Sciatic nerve (tissue), 2 donors: ENCODE data around the gene EPB41L2. TPM values are rescaled to one million over a fixed set of nuclear protein-coding genes. Genes with fewer than 3 reads are reported as not detected.

Experiments
- ATAC-seq: fragments of 200-7000 bp; cut with Tn5 transposase; one replicate; pipeline ENCODE4 v1.9.1; 2020; ENCODE audit warnings: mild to moderate bottlenecking, moderate library complexity
- DNase-seq: peaks from one replicate; pipeline ENCODE4 v3.0.0-alpha.2; 2020; ENCODE audit warnings: low spot score
- intact Hi-C: fragments of 100-400 bp; cut with DNase I; formaldehyde crosslinking; loops from one replicate; pipeline ENCODE4 v1.14.2; 2022
- total RNA-seq: library from RNA; stranded (reverse); fragmentation: NEBNext Ultra II Directional; extraction: Animal tissue kit (Norgen Biotek cat#: 25700); gene quantifications from one replicate; pipeline ENCODE4 v1.2.1, GENCODE V29; 2021
- donor health status: DM: no; HTN: no; CAD: no.
- donor health status: DM: no; HTN: no; CAD: no.

EPB41L2 gene
- total RNA-seq, 1 donor from 2014 or later = 889 TPM

GRCh38 chr6:130906736-130907381 is 156.2 kb downstream of the EPB41L2 start:
- intact Hi-C loops = no loop called here
- ATAC-seq (peak; percentile 78), DNase-seq (no peak)

- DNase-seq (no peak), ATAC-seq (no peak)
- intact Hi-C loops = no loop called here
Observed at GRCh38 chr6:130903602-130904001, 159.4 kb downstream of the EPB41L2 start.

- intact Hi-C loops = no loop called here
- no peak for DNase-seq
- ATAC-seq = no peak
Observed at GRCh38 chr6:130903007-130903406, 160.0 kb downstream of the EPB41L2 start.

- ATAC-seq (peak; percentile 60), DNase-seq (no peak)
- intact Hi-C loops = no loop called here
Observed at GRCh38 chr6:130900913-130901312, 162.1 kb downstream of the EPB41L2 start.

GRCh38 chr6:130896249-130896648 is 166.8 kb downstream of the EPB41L2 start:
- ATAC-seq (no peak), DNase-seq (no peak)
- intact Hi-C loops = loop anchor here (10.0 kb wide), 1 partner anchor 169 kb away; the partner anchor contains the start of gene EPB41L2

GRCh38 chr6:130895516-130895915 is 167.5 kb downstream of the EPB41L2 start:
- no peak for ATAC-seq
- no peak for DNase-seq
- intact Hi-C loops = loop anchor here (10.0 kb wide), 1 partner anchor 169 kb away; the partner anchor contains the start of gene EPB41L2

GRCh38 chr6:130893766-130894165 is 169.3 kb downstream of the EPB41L2 start:
- DNase-seq = no peak
- no peak for ATAC-seq
- intact Hi-C loops = loop anchor here (10.0 kb wide), 1 partner anchor 171 kb away; the partner anchor contains the start of gene EPB41L2

GRCh38 chr6:130893277-130893676 is 169.8 kb downstream of the EPB41L2 start:
- no peak for DNase-seq
- peak; percentile 74 for ATAC-seq
- intact Hi-C loops = loop anchor here (10.0 kb wide), 1 partner anchor 172 kb away; the partner anchor contains the start of gene EPB41L2

- ATAC-seq = no peak
- DNase-seq = no peak
- intact Hi-C loops = loop anchor here (10.0 kb wide), 1 partner anchor 174 kb away; the partner anchor contains the start of gene EPB41L2
Observed at GRCh38 chr6:130890521-130890971, 172.5 kb downstream of the EPB41L2 start.

GRCh38 chr6:130889423-130889822 is 173.6 kb downstream of the EPB41L2 start:
- intact Hi-C loops = no loop called here
- ATAC-seq (no peak), DNase-seq (no peak)

GRCh38 chr6:130888246-130888645 is 174.8 kb downstream of the EPB41L2 start:
- intact Hi-C loops = no loop called here
- no peak for DNase-seq
- ATAC-seq = no peak

- ATAC-seq (no peak), DNase-seq (no peak)
- intact Hi-C loops = no loop called here
Observed at GRCh38 chr6:130886966-130887365, 176.1 kb downstream of the EPB41L2 start.

GRCh38 chr6:130885392-130886192 is 177.5 kb downstream of the EPB41L2 start:
- DNase-seq (peak; percentile 75), ATAC-seq (peak; percentile 91)
- intact Hi-C loops = no loop called here

GRCh38 chr6:130882370-130882769 is 180.7 kb downstream of the EPB41L2 start:
- DNase-seq (no peak), ATAC-seq (peak; percentile 63)
- intact Hi-C loops = no loop called here

- ATAC-seq = no peak
- no peak for DNase-seq
- intact Hi-C loops = loop anchor here (5.0 kb wide), 1 partner anchor 712 kb away; no protein-coding TSS in a partner anchor
Observed at GRCh38 chr6:130879826-130880225, 183.2 kb downstream of the EPB41L2 start.

GRCh38 chr6:130873746-130874145 is 189.3 kb downstream of the EPB41L2 start:
- DNase-seq = no peak

GRCh38 chr6:130872250-130873095 is 190.6 kb downstream of the EPB41L2 start:
- peak; percentile 71 for ATAC-seq

More at GRCh38 chr6:130873746-130874145, 189.3 kb downstream of the EPB41L2 start:
- intact Hi-C loops = no loop called here
- ATAC-seq = no peak

GRCh38 chr6:130870179-130870880 is 192.7 kb downstream of the EPB41L2 start:
- ATAC-seq = no peak
- intact Hi-C loops = no loop called here
- DNase-seq = no peak

More at GRCh38 chr6:130872250-130873095, 190.6 kb downstream of the EPB41L2 start:
- intact Hi-C loops = no loop called here
- peak; percentile 90 for DNase-seq
